ENCODE measurements around the gene KRTAP12-1. TPM values are rescaled to one million over a fixed set of nuclear protein-coding genes. Genes with fewer than 3 reads are reported as not detected.

Gene KRTAP12-1
- total RNA-seq, 1 donor from 2014 or later = not detected

DNA sequence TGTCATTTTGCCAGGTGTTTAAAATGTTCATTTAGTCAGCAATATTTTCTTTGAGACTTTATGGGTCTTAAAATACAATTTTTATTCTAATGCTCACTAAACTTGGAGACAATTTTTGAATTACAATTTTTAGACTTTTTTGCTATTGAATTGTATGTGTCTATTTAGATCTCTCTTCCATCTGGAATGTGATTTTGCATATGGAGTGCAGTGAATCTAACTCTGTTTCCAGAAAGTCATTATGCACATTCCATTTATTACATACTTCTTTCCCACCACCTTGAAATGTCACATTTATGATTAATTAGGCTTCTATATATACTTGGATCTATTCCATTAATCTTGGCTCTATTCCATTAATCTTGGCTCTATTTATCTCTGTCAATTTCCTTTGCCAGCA lies 35.0 kb upstream of the KRTAP12-1 start:
- Mint-ChIP-seq H3K4me1 (ENCODE audit: unreplicated experiment) (peaks cover 3% of the 10 kb centered on the region), H3K4me3 (no peak overlapping the region), H3K36me3 (no peaks in the 10 kb centered on the region), H3K27ac (no peak overlapping the region), H3K9me3 (no peaks in the 10 kb centered on the region), H3K27me3 (peaks cover 72% of the 10 kb centered on the region)
- DNase-seq (ENCODE audit: extremely low spot score, unreplicated experiment) = no peak
- TF ChIP-seq, protein P1, sequence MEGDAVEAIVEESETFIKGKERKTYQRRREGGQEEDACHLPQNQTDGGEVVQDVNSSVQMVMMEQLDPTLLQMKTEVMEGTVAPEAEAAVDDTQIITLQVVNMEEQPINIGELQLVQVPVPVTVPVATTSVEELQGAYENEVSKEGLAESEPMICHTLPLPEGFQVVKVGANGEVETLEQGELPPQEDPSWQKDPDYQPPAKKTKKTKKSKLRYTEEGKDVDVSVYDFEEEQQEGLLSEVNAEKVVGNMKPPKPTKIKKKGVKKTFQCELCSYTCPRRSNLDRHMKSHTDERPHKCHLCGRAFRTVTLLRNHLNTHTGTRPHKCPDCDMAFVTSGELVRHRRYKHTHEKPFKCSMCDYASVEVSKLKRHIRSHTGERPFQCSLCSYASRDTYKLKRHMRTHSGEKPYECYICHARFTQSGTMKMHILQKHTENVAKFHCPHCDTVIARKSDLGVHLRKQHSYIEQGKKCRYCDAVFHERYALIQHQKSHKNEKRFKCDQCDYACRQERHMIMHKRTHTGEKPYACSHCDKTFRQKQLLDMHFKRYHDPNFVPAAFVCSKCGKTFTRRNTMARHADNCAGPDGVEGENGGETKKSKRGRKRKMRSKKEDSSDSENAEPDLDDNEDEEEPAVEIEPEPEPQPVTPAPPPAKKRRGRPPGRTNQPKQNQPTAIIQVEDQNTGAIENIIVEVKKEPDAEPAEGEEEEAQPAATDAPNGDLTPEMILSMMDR (conservative IDR thresholded peaks at IDR 0.05) = no peak

DNA sequence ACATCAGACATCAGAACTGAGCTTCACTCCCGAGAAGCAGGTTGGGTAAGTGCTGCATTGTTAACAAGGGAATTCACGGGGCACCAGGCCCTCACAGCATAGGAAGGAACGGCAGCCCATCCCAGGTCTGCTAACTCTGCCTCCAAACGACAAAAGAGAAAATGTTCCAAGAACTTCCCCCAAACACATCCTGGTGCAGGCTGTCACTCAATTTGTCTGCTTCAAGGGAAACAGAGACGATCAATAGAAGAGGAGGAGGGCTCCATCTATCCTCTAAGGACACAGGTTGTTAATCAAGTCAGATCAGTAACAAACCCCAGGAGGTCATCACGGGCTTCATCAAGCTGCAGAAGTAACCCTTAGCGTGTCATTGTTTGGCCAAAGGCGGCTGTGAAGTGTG lies 32.9 kb upstream of the KRTAP12-1 start:
- no peak overlapping the region for H3K4me3 Mint-ChIP-seq
- peaks cover 12% of the 10 kb centered on the region for H3K4me1 Mint-ChIP-seq (ENCODE audit: unreplicated experiment)
- DNase-seq (ENCODE audit: extremely low spot score, unreplicated experiment) = peak; percentile 20
- TF ChIP-seq, protein P1 (conservative IDR thresholded peaks at IDR 0.05) = no peak
- no peaks in the 10 kb centered on the region for H3K9me3 Mint-ChIP-seq
- peaks cover 87% of the 10 kb centered on the region for H3K27me3 Mint-ChIP-seq
- no peaks in the 10 kb centered on the region for H3K36me3 Mint-ChIP-seq
- no peak overlapping the region for H3K27ac Mint-ChIP-seq

DNA sequence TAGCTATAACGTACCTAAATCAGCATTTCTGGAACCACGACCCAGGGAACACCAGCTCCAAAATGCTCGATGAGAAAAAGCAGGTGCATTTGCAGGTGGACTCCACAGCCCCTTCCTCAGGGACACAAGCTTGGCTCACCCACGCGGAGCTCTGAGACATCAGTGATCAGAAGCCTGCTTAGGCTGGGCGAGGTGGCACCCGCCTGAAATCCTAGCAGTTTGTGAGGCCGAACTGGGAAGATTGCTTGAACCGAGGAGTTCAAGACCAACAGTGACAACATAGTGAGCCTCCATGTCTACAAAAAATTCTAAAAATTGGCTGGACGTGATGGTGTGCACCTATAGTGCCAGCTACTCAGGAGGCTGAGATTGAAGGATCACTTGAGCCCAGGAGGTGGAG lies 31.9 kb upstream of the KRTAP12-1 start:
- no peak overlapping the region for H3K4me3 Mint-ChIP-seq
- TF ChIP-seq, protein P1 (conservative IDR thresholded peaks at IDR 0.05) = no peak
- H3K9me3 Mint-ChIP-seq = no peaks in the 10 kb centered on the region
- peaks cover 12% of the 10 kb centered on the region for H3K4me1 Mint-ChIP-seq (ENCODE audit: unreplicated experiment)
- H3K36me3 Mint-ChIP-seq = no peaks in the 10 kb centered on the region
- no peak overlapping the region for H3K27ac Mint-ChIP-seq
- peak; percentile 39 for DNase-seq (ENCODE audit: extremely low spot score, unreplicated experiment)
- peaks cover 88% of the 10 kb centered on the region for H3K27me3 Mint-ChIP-seq

DNA sequence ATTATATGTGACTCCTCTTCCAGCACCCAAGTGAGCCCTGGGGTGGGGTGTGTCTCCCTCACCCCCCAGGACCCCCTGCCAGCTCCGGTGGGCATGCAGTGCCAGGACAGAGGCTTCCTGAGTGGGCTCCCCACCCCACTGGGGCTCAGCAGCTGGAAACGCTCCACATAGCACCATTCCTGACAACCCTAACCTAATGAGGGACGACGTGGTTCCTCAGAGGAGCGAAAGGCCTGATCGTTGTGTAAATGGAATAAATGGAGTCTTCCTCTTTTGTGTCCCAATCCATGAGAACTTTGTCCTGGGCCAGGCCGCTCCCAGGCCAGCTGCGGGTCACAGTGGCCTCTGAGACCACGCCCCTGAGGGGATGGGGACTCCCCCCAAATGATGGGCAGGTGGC lies 31.2 kb upstream of the KRTAP12-1 start:
- H3K9me3 Mint-ChIP-seq = no peaks in the 10 kb centered on the region
- H3K36me3 Mint-ChIP-seq = no peaks in the 10 kb centered on the region
- no peak overlapping the region for H3K4me3 Mint-ChIP-seq
- peak; percentile 61 for DNase-seq (ENCODE audit: extremely low spot score, unreplicated experiment)
- TF ChIP-seq, protein P1 (conservative IDR thresholded peaks at IDR 0.05) = no peak
- no peak overlapping the region for H3K27ac Mint-ChIP-seq
- peaks cover 88% of the 10 kb centered on the region for H3K27me3 Mint-ChIP-seq
- H3K4me1 Mint-ChIP-seq (ENCODE audit: unreplicated experiment) = peaks cover 12% of the 10 kb centered on the region

DNA sequence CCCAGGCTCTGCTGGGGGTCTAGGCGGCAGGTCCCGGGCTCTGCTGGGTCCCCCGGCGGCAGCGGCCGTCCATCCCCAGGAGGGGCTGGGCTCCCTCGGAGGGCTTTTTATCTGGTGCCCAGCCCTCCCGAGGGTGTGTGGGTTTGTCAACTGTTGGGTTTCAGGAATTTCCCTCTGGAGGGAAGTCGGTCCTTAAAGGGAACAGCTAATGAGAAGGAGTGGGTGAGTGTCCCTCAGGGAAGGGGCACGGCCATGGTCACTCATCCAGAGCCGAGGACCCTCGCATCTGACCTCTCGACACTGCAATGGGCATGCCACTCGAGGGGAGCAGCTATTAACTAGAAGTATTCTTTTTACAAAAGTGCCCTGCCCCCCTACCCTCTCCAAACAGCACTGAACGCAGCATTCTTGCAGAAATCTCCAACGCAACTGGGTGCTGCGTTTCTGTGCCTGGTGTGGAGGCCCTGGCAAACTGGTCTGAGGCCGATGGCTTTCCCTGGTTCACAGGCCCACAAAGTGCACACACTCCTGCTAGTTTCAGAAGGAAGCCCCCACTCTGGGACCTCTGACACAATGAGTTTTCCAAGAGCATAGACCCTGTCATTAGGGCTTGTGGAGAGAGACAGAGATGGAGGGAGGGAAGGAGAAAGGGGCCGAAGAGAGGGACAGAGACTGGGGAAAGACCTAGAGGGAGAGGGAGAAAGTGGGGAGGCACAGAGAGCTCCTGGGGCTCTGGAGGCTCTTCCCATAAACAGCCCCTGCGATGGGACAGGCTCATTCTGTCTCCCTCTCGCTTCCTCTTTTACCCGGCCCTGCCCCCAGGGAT lies 30.5 kb upstream of the KRTAP12-1 start:
- Mint-ChIP-seq H3K27me3 (peaks cover 89% of the 10 kb centered on the region), H3K27ac (no peak overlapping the region), H3K36me3 (no peaks in the 10 kb centered on the region), H3K9me3 (no peaks in the 10 kb centered on the region), H3K4me1 (ENCODE audit: unreplicated experiment) (peaks cover 12% of the 10 kb centered on the region), H3K4me3 (peak overlapping the region; percentile 47)
- TF ChIP-seq, protein P1 (conservative IDR thresholded peaks at IDR 0.05) = no peak
- peak; percentile 60 for DNase-seq (ENCODE audit: extremely low spot score, unreplicated experiment)

Data from type B pancreatic cell (in vitro differentiated cells).